ENCODE results near the gene AIPL1. TPM values are rescaled to one million over a fixed set of nuclear protein-coding genes. Genes with fewer than 3 reads are reported as not detected.

Gene AIPL1
- total RNA-seq, 3 donors from 2014 or later: not detected

DNA sequence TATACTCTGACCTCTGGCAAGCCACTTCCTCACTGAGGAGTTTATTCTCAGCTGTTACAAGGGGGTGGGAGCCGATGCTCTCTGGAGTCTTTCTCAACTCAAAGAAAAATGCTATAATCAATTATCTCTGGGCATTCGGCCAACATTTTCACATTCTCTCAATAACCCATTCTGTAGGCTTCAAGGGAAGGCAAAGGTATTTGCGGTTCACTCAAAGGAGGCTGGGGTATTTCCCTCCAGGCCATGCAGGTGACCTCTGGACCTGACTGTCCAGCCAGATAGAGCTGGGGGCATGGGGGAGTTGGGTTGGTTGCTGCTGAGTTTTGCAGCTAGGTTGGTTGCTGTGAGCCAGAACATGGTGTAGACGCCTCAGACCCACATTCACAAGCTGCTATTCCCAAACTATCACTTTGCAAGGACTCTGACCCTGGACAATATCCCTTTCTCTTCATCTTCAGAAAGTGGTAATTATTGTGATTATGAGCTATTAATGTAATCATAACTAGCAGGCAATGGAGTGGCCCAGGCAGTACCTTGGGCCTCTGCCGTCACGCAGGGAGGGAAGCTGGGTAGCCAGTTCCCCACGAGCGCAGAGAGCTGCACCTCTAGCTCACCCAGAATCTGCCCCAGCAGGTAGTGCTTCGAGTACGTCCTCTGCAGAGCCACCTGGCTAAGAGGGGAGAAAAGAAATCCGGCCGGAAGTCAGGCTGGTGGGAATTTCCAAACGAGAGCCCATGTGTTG, 42.1 kb downstream of the AIPL1 start:
- TF ChIP-seq POLR2A (IDR thresholded peaks at IDR 0.05) (no peak), POLR2AphosphoS5 (IDR thresholded peaks at IDR 0.05) (no peak), CTCF (IDR thresholded peaks at IDR 0.05) (no peak)
- intact Hi-C loops (cut with DNase I; ENCODE audit: low total_unique reads): no loop called here
- peaks cover 0 to 44% of the 10 kb centered on the region in 2 donors for H3K27me3 ChIP-seq
- H3K36me3 ChIP-seq: no peaks in the 10 kb centered on the region
- H3K9me3 ChIP-seq: no peaks in the 10 kb centered on the region
- H3K27ac ChIP-seq: no peak overlapping the region
- no peaks in the 10 kb centered on the region for H3K4me1 ChIP-seq
- DNase-seq (ENCODE audit: low spot score in 2 of 2): no peak
- no peak overlapping the region for H3K4me3 ChIP-seq

GRCh38 chr17:6388416-6388815, 46.5 kb downstream of the AIPL1 start:
- TF ChIP-seq CTCF (IDR thresholded peaks at IDR 0.05) (no peak), POLR2A (IDR thresholded peaks at IDR 0.05) (no peak), POLR2AphosphoS5 (IDR thresholded peaks at IDR 0.05) (no peak)
- no peak for DNase-seq (ENCODE audit: low spot score in 2 of 2)
- peaks cover 0 to 23% of the 10 kb centered on the region in 2 donors for H3K27me3 ChIP-seq
- no peak overlapping the region for H3K4me3 ChIP-seq
- no peak overlapping the region for H3K27ac ChIP-seq
- no peaks in the 10 kb centered on the region for H3K36me3 ChIP-seq
- no peaks in the 10 kb centered on the region for H3K9me3 ChIP-seq
- intact Hi-C loops (cut with DNase I; ENCODE audit: low total_unique reads): no loop called here
- no peaks in the 10 kb centered on the region for H3K4me1 ChIP-seq

DNA sequence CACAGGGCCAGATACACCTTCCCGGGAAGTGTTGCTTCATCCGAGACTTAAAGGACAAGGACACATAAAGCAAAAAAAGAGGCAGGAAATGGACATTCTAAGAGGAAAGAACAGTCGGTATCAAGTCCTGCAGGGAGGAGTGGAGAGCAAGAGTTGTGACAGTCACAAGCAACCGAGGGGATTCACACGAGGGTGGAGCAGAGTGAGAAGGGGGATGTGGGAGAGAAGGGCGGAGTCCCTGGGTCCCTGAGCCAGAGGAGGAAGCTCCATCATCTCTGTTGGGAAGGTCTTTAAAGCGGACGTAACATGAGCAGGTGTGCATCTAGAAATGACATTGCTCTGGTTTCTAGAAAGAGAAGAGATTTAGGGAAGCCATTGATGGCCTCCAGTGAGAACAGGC, 47.1 kb downstream of the AIPL1 start:
- no peak for DNase-seq (ENCODE audit: low spot score in 2 of 2)
- Histone ChIP-seq H3K36me3 (no peaks in the 10 kb centered on the region), H3K9me3 (no peaks in the 10 kb centered on the region), H3K27me3 (peaks cover 0 to 20% of the 10 kb centered on the region in 2 donors), H3K27ac (no peak overlapping the region), H3K4me3 (no peak overlapping the region), H3K4me1 (no peaks in the 10 kb centered on the region)
- TF ChIP-seq POLR2AphosphoS5 (IDR thresholded peaks at IDR 0.05) (no peak), CTCF (IDR thresholded peaks at IDR 0.05) (no peak), POLR2A (IDR thresholded peaks at IDR 0.05) (no peak)
- intact Hi-C loops (cut with DNase I; ENCODE audit: low total_unique reads): no loop called here

DNA sequence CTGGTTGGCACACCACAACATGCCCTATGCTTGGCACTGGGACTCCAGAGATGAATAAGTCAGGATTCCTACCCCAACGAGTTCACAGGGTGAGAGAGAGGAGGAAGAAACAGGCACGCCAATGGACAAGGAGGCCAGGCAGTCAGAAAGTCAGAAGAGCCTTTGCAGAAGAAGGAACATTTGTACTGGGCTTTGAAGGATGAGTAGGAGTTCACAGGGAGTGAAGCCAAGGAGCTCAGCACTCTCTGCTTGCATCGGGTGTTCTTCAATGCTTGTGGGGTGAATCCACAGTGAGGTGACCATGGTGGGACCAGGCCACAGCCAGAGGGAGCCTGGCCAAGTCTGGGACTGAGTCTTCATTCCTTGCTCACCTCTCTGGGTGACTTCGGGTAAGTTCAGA, 47.5 kb downstream of the AIPL1 start:
- Histone ChIP-seq H3K36me3 (no peaks in the 10 kb centered on the region), H3K27me3 (peaks cover 0 to 17% of the 10 kb centered on the region in 2 donors), H3K27ac (no peak overlapping the region), H3K9me3 (no peaks in the 10 kb centered on the region), H3K4me3 (no peak overlapping the region), H3K4me1 (no peaks in the 10 kb centered on the region)
- intact Hi-C loops (cut with DNase I; ENCODE audit: low total_unique reads): no loop called here
- DNase-seq (ENCODE audit: low spot score in 2 of 2): no peak
- no peak for TF ChIP-seq POLR2A (IDR thresholded peaks at IDR 0.05)
- no peak for TF ChIP-seq POLR2AphosphoS5 (IDR thresholded peaks at IDR 0.05)
- no peak for TF ChIP-seq CTCF (IDR thresholded peaks at IDR 0.05)

GRCh38 chr17:6386041-6386630, 48.8 kb downstream of the AIPL1 start:
- peaks cover 0 to 21% of the 10 kb centered on the region in 2 donors for H3K27me3 ChIP-seq
- no peaks in the 10 kb centered on the region for H3K9me3 ChIP-seq
- intact Hi-C loops (cut with DNase I; ENCODE audit: low total_unique reads): no loop called here
- H3K27ac ChIP-seq: no peak overlapping the region
- DNase-seq (ENCODE audit: low spot score in 2 of 2): no peak
- H3K36me3 ChIP-seq: no peaks in the 10 kb centered on the region
- H3K4me1 ChIP-seq: no peaks in the 10 kb centered on the region
- TF ChIP-seq POLR2A (IDR thresholded peaks at IDR 0.05) (no peak), CTCF (IDR thresholded peaks at IDR 0.05) (no peak), POLR2AphosphoS5 (IDR thresholded peaks at IDR 0.05) (no peak)
- H3K4me3 ChIP-seq: no peak overlapping the region
